Adrenal gland (tissue), 12 donors: ENCODE results near the gene NAPA. TPM values are rescaled to one million over a fixed set of nuclear protein-coding genes. Genes with fewer than 3 reads are reported as not detected.

Experiments used
- DNase-seq, 7 donors: peaks; one replicate each; pipeline ENCODE4 v3.0.0-alpha.2; 2019 to 2020
- H3K27ac ChIP-seq, 5 donors: fragments of 200-600 bp; sonication (generic) in 4 of 5; 1 replicate in 3 of 5; 2 replicates in 2 of 5; pipeline versions ENCODE4 v1.5.1 to v1.8.0; 2016 to 2020; ENCODE audit warnings: mild to moderate bottlenecking in 1 of 5
- H3K27me3 ChIP-seq: fragments of 200-600 bp; 2 replicates; pipeline ENCODE4 v1.8.0; 2021
- H3K36me3 ChIP-seq, 2 donors: fragments of 200-600 bp; replicated peaks in 1 of 2; 1 replicate in 1 of 2; 2 replicates in 1 of 2; pipeline versions ENCODE4 v1.5.1 to v1.8.0; 2018 to 2022
- H3K4me1 ChIP-seq, 2 donors: fragments of 200-600 bp; replicated peaks in 1 of 2; 1 replicate in 1 of 2; 2 replicates in 1 of 2; pipeline versions ENCODE4 v1.5.1 to v1.8.0; 2018 to 2021
- H3K4me3 ChIP-seq, 4 donors: fragments of 200-600 bp; sonication (generic) in 3 of 4; one replicate each; pipeline ENCODE4 v1.5.1; 2016 to 2018
- H3K9me3 ChIP-seq, 3 donors: fragments of 200-600 bp; sonication (generic) in 1 of 3; replicated peaks in 1 of 3; 1 replicate in 2 of 3; 2 replicates in 1 of 3; pipeline versions ENCODE4 v1.5.1 to v1.8.0; 2016 to 2021
- POLR2A ChIP-seq, 2 donors: fragments of 450-650 bp; IDR thresholded peaks; one replicate each; pipeline ENCODE4 v1.6.1; 2017; ENCODE audit warnings: antibody characterized with exemption in 2 of 2, mild to moderate bottlenecking in 2 of 2, moderate library complexity in 1 of 2
- WGBS, 4 donors: extraction: QIAGEN DNeasy Blood & Tissue Kit in 2 of 4; methylation state at CpG; one replicate each; pipeline versions ENCODE4 v1.1.5 to v1.1.7; 2013 to 2017; 5-methylcytosine and 5-hydroxymethylcytosine counted together
- intact Hi-C, 2 donors: fragments of 100-400 bp; cut with DNase I; formaldehyde crosslinking; loops; one replicate each; pipeline versions ENCODE4 v1.14.1 to v1.15.0; 2022 to 2023
- polyA plus RNA-seq, 3 donors: library from polyadenylated mRNA; stranded (reverse); fragments of 200-250 nt in 2 of 3; fragments of 350-450 nt in 1 of 3; fragmentation: Illumina TruSeq in 1 of 3; extraction: RNeasy Lipid Tissue Mini Kit (QIAGEN cat#74804) in 1 of 3; gene quantifications; one replicate each; pipeline ENCODE4 v1.2.3, GENCODE V29; 2013 to 2014
- total RNA-seq, 9 donors: library from RNA; depleted of rRNA in 4 of 9; stranded (reverse); fragments of >200 nt in 4 of 9; fragments of 120-200 nt in 1 of 9; fragmentation: NEBNext Ultra II Directional in 1 of 9; extraction: Animal tissue kit (Norgen Biotek cat#: 25700) in 1 of 9; gene quantifications; one replicate each; pipeline versions ENCODE4 v1.1.0 to v1.2.4, GENCODE V29; 2013 to 2023
- TF ChIP-seq, protein P1 (sequence below), 6 experiments: fragments of 450-650 bp in 4 of 6; fragments of 200-600 bp in 2 of 6; sonication (generic) in 1 of 6; IDR thresholded peaks; 1 replicate in 5 of 6; 2 replicates in 1 of 6; pipeline versions ENCODE4 v1.5.1 to v1.8.0; 2016 to 2021; ENCODE audit warnings: antibody characterized with exemption in 6 of 6, mild to moderate bottlenecking in 2 of 6, moderate library complexity in 1 of 6
- donor health status: healthy with polysubstance abuse.
- donor health status: Bipolar disorder and iron deficiency.
- donor health status: DM: yes; HTN: yes; CAD: no.
- donor health status: DM: no; HTN: no; CAD: no.
- donor health status: DM: no; HTN: no; CAD: no.
- donor health status: DM: yes; HTN: yes; CAD: no.

The NAPA gene
- total and polyA plus RNA-seq, 12 donors = 122 to 481 (median 254) TPM

DNA sequence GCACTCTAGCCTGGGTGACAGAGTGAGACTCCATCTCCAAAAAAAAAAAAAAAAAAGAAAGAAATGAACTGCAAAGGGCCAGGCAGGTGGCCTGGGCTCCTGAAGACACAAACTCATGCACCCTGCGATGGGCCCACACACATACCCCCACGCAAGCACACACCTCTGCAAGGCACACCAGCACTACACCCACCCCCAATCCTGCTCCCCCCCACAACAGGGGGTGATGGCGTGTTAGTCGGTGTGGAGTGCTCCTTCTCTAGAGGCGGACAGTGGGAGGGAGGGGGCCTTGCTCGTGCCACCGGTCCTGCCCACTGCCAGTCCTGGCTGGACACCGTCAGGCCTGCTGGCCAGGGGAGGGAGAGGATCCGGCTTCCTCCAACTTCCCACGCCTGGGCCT, 41.5 kb downstream of the NAPA start:
- WGBS, 4 donors = 71 to 83% (median 75%) methylated on average over 8 to 10 of the region's 10 CpGs
- intact Hi-C loops = no loop called here

GRCh38 chr19:47471733-47472457, 43.0 kb downstream of the NAPA start, which contains the start of gene SLC8A2:
Gene SLC8A2, minus strand, starts transcription at chr19:47471893. Its CDS starts 5,490 bp downstream, at chr19:47466403.
- no peaks in the 10 kb centered on the region for H3K36me3 ChIP-seq
- intact Hi-C loops = no loop called here
- H3K9me3 ChIP-seq = no peaks in the 10 kb centered on the region
- H3K4me1 ChIP-seq = peaks cover 0 to 4% of the 10 kb centered on the region in 2 donors
- DNase-seq = peak in 6 of 7 donors; percentile 50 to 75 (median 60)
- WGBS, 4 donors = 2 to 5% (median 2%) methylated on average over 11 to 29 of the region's 29 CpGs
- no peak within 1 kb of the TSS for H3K4me3 ChIP-seq
- no peak within 1 kb of the TSS for H3K27ac ChIP-seq
- TF ChIP-seq, protein P1, sequence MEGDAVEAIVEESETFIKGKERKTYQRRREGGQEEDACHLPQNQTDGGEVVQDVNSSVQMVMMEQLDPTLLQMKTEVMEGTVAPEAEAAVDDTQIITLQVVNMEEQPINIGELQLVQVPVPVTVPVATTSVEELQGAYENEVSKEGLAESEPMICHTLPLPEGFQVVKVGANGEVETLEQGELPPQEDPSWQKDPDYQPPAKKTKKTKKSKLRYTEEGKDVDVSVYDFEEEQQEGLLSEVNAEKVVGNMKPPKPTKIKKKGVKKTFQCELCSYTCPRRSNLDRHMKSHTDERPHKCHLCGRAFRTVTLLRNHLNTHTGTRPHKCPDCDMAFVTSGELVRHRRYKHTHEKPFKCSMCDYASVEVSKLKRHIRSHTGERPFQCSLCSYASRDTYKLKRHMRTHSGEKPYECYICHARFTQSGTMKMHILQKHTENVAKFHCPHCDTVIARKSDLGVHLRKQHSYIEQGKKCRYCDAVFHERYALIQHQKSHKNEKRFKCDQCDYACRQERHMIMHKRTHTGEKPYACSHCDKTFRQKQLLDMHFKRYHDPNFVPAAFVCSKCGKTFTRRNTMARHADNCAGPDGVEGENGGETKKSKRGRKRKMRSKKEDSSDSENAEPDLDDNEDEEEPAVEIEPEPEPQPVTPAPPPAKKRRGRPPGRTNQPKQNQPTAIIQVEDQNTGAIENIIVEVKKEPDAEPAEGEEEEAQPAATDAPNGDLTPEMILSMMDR (IDR thresholded peaks at IDR 0.05) = no peak
- TF ChIP-seq POLR2A (IDR thresholded peaks at IDR 0.05) = no peak
- peaks cover 29% of the 10 kb centered on the region for H3K27me3 ChIP-seq

More for the DNA sequence above, 41.5 kb downstream of the NAPA start:
- H3K27ac ChIP-seq = no peak overlapping the region
- TF ChIP-seq, protein P1 (IDR thresholded peaks at IDR 0.05) = no peak
- no peak for TF ChIP-seq POLR2A (IDR thresholded peaks at IDR 0.05)
- H3K4me1 ChIP-seq = peaks cover 0 to 4% of the 10 kb centered on the region in 2 donors
- no peak for DNase-seq
- peaks cover 27% of the 10 kb centered on the region for H3K27me3 ChIP-seq
- H3K4me3 ChIP-seq = no peak overlapping the region
- H3K9me3 ChIP-seq = no peaks in the 10 kb centered on the region
- H3K36me3 ChIP-seq = no peaks in the 10 kb centered on the region

GRCh38 chr19:47471381-47471732, 43.5 kb downstream of the NAPA start:
- Histone ChIP-seq H3K27ac (no peak overlapping the region), H3K4me1 (peaks cover 0 to 4% of the 10 kb centered on the region in 2 donors), H3K27me3 (peaks cover 29% of the 10 kb centered on the region), H3K4me3 (no peak overlapping the region), H3K36me3 (no peaks in the 10 kb centered on the region), H3K9me3 (no peaks in the 10 kb centered on the region)
- intact Hi-C loops = no loop called here
- WGBS, 4 donors = 2 to 13% (median 3%) methylated on average over 3 to 16 of the region's 16 CpGs
- no peak for TF ChIP-seq POLR2A (IDR thresholded peaks at IDR 0.05)
- no peak for DNase-seq

- TF ChIP-seq POLR2A (IDR thresholded peaks at IDR 0.05) = no peak
- TF ChIP-seq, protein P1 (IDR thresholded peaks at IDR 0.05) = no peak
- no peaks in the 10 kb centered on the region for H3K9me3 ChIP-seq
- peaks cover 29% of the 10 kb centered on the region for H3K27me3 ChIP-seq
- H3K4me1 ChIP-seq = peaks cover 0 to 4% of the 10 kb centered on the region in 2 donors
- no peak for DNase-seq
- WGBS, 4 donors = 26 to 35% (median 32%) methylated on average over 12 to 13 of the region's 13 CpGs
- intact Hi-C loops = no loop called here
- H3K36me3 ChIP-seq = no peaks in the 10 kb centered on the region
- H3K27ac ChIP-seq = no peak overlapping the region
- no peak overlapping the region for H3K4me3 ChIP-seq
These were observed 44.2 kb downstream of the NAPA start for GRCh38 chr19:47470447-47471195.
